HepG2 (cell line): ENCODE measurements around the gene UTRN. TPM values are rescaled to one million over a fixed set of nuclear protein-coding genes. Genes with fewer than 3 reads are reported as not detected.

ENCODE experiments used
- ARID2 ChIP-seq: sonication (generic); formaldehyde crosslinking; IDR thresholded peaks from 2 replicates; pipeline ENCODE4 v1.8.1; 2022; ENCODE audit warnings: mild to moderate bottlenecking, missing genetic modification reagents, borderline replicate concordance
- HNF1B ChIP-seq: sonication (generic); formaldehyde crosslinking; IDR thresholded peaks from 2 replicates; pipeline ENCODE4 v1.5.1; 2020; ENCODE audit warnings: mild to moderate bottlenecking, moderate library complexity, missing genetic modification reagents
- KLF6 ChIP-seq: IDR thresholded peaks from 2 replicates; pipeline ENCODE4 v1.8.0; 2016; ENCODE audit warnings: missing biosample characterization, missing genetic modification reagents
- MAX ChIP-seq: IDR thresholded peaks from 2 replicates; pipeline ENCODE4 v1.6.1; 2012; ENCODE audit warnings: inconsistent platforms
- NONO ChIP-seq, 2 experiments: fragments of 450-650 bp in 1 of 2; sonication (generic) in 1 of 2; formaldehyde crosslinking in 1 of 2; IDR thresholded peaks in 1 of 2; conservative IDR thresholded peaks in 1 of 2; 2 replicates each; pipeline versions ENCODE4 v1.6.1 to v1.8.0; 2017 to 2022; ENCODE audit warnings: mild to moderate bottlenecking in 1 of 2, missing genetic modification reagents in 1 of 2, moderate library complexity in 1 of 2
- PLSCR1 ChIP-seq: sonication (generic); formaldehyde crosslinking; IDR thresholded peaks from 2 replicates; pipeline ENCODE4 v1.5.0; 2020; ENCODE audit warnings: missing genetic modification reagents, mild to moderate bottlenecking, borderline replicate concordance
- RBAK ChIP-seq: sonication (generic); formaldehyde crosslinking; IDR thresholded peaks from 2 replicates; pipeline ENCODE4 v1.5.1; 2020; ENCODE audit warnings: mild to moderate bottlenecking, missing genetic modification reagents
- SMAD3 ChIP-seq: sonication (generic); formaldehyde crosslinking; IDR thresholded peaks from 2 replicates; pipeline ENCODE4 v1.4.0; 2020; ENCODE audit warnings: missing genetic modification reagents
- SP1 ChIP-seq, 2 experiments: fragments of 450-650 bp in 1 of 2; sonication (generic) in 1 of 2; formaldehyde crosslinking in 1 of 2; IDR thresholded peaks; 2 replicates each; pipeline versions ENCODE4 v1.4.0 to v1.6.1; 2016 to 2020; ENCODE audit warnings: missing genetic modification reagents in 1 of 2
- SRSF9 ChIP-seq: fragments of 200-400 bp; formaldehyde crosslinking; IDR thresholded peaks from 2 replicates; pipeline ENCODE4 v1.6.1; 2018; ENCODE audit warnings: borderline replicate concordance, mild to moderate bottlenecking, low read depth, low read length; ENCODE audit not compliant: insufficient read depth, poor library complexity, severe bottlenecking
- TCF7 ChIP-seq: sonication (generic); IDR thresholded peaks from 2 replicates; pipeline ENCODE4 v1.6.1; 2016; ENCODE audit warnings: antibody characterized with exemption, low read depth
- TEAD3 ChIP-seq: optimal IDR thresholded peaks from 2 replicates; pipeline ENCODE3; 2016; ENCODE audit warnings: borderline replicate concordance
- UBTF ChIP-seq: sonication (generic); formaldehyde crosslinking; IDR thresholded peaks from 2 replicates; pipeline ENCODE4 v1.4.0; 2020; ENCODE audit warnings: mild to moderate bottlenecking, missing genetic modification reagents
- ZBTB34 ChIP-seq: sonication (generic); formaldehyde crosslinking; IDR thresholded peaks from 2 replicates; pipeline ENCODE4 v1.8.0; 2022; ENCODE audit warnings: mild to moderate bottlenecking, missing genetic modification reagents
- ZKSCAN1 ChIP-seq: fragments of 150-350 bp; IDR thresholded peaks from 2 replicates; pipeline ENCODE4 v1.6.1; 2014; ENCODE audit warnings: low read length
- ZNF280B ChIP-seq: sonication (generic); formaldehyde crosslinking; IDR thresholded peaks from 2 replicates; pipeline ENCODE4 v1.5.0; 2020; ENCODE audit warnings: missing genetic modification reagents, mild to moderate bottlenecking, borderline replicate concordance
- ZNF383 ChIP-seq: sonication (generic); formaldehyde crosslinking; IDR thresholded peaks from 2 replicates; pipeline ENCODE4 v1.4.0; 2020; ENCODE audit warnings: missing genetic modification reagents, mild to moderate bottlenecking, borderline replicate concordance
- ZNF709 ChIP-seq: sonication (generic); formaldehyde crosslinking; IDR thresholded peaks from 2 replicates; pipeline ENCODE4 v1.5.0; 2020; ENCODE audit warnings: mild to moderate bottlenecking, missing genetic modification reagents
- ZZZ3 ChIP-seq: sonication (generic); formaldehyde crosslinking; IDR thresholded peaks from 2 replicates; pipeline ENCODE4 v1.4.0; 2020; ENCODE audit warnings: missing genetic modification reagents, mild to moderate bottlenecking, borderline replicate concordance
- polyA plus RNA-seq, 8 experiments: library from polyadenylated mRNA; depleted of rRNA in 3 of 8; stranded (reverse) in 7 of 8; unstranded in 1 of 8; fragments of >200 nt; fragmentation: Illumina TruSeq in 4 of 8; extraction: Trizol in 4 of 8; gene quantifications; 2 replicates each; pipeline versions ENCODE4 v1.2.1 to v1.2.3, GENCODE V29; 2011 to 2016; ENCODE audit warnings: low read depth in 4 of 8, missing spikeins in 1 of 8, mixed read lengths in 1 of 8; ENCODE audit not compliant: insufficient read depth in 1 of 8
- total RNA-seq, 5 experiments: library from RNA; depleted of rRNA; stranded (reverse); fragments of >200 nt; fragmentation: Illumina TruSeq; extraction: Trizol; gene quantifications; 2 replicates each; pipeline ENCODE4 v1.2.3, GENCODE V29; 2016; ENCODE audit warnings: low read depth in 1 of 5

Gene UTRN
- total and polyA plus RNA-seq, 2 of the 13 experiments (the other 11 are each of a cell fraction or from before 2014, with no cell fraction given), result 102 to 116 TPM

- TF ChIP-seq HNF1B (CRISPR knock-in tag) (peak; percentile 63), SRSF9 (no peak), SP1 (IDR thresholded peaks at IDR 0.05) (no peak), SP1 (CRISPR knock-in tag; IDR thresholded peaks at IDR 0.05) (no peak), TEAD3 (CRISPR knock-in tag) (peak; percentile 7), NONO (IDR thresholded peaks at IDR 0.05) (no peak), NONO (CRISPR knock-in tag; conservative IDR thresholded peaks at IDR 0.05) (0 out of 2 replicates have a peak, but pooled peaks have one; percentile 37), ZNF280B (no peak), ZNF383 (CRISPR knock-in tag) (no peak), PLSCR1 (CRISPR knock-in tag) (no peak), ARID2 (no peak), ZNF709 (no peak), ZZZ3 (CRISPR knock-in tag) (no peak), ZKSCAN1 (no peak), ZBTB34 (CRISPR knock-in tag) (0 out of 2 replicates have a peak, but pooled peaks have one; percentile 26), SMAD3 (CRISPR knock-in tag) (0 out of 2 replicates have a peak, but pooled peaks have one; percentile 30), MAX (no peak), TCF7 (peak; percentile 67), UBTF (no peak), KLF6 (0 out of 2 replicates have a peak, but pooled peaks have one; percentile 16), RBAK (CRISPR knock-in tag) (no peak)
Observed at GRCh38 chr6:144302701-144303372, 17.7 kb downstream of the UTRN start (continued).
